Mucosa of rectum (tissue), 2 donors: ENCODE measurements around the gene FGF22.
"Not testable (repeated sequence)": the region's sequence is repeated elsewhere in the genome, so short reads cannot be mapped to it uniquely, and the experiment has no call there.

Source experiments
- H3K27ac ChIP-seq, 2 donors: one replicate each; pipeline ENCODE4 v1.7.0; 2013; ENCODE audit warnings: inconsistent platforms in 2 of 2, low read depth in 2 of 2, low read length in 2 of 2
- H3K27me3 ChIP-seq, 2 donors: one replicate each; pipeline ENCODE4 v1.7.0; 2013; ENCODE audit warnings: low read length in 2 of 2; ENCODE audit not compliant: control insufficient read depth in 2 of 2, insufficient read depth in 2 of 2
- H3K36me3 ChIP-seq, 2 donors: one replicate each; pipeline ENCODE4 v1.7.0; 2013; ENCODE audit warnings: low read length in 2 of 2; ENCODE audit not compliant: control insufficient read depth in 2 of 2, insufficient read depth in 2 of 2
- H3K4me1 ChIP-seq, 2 donors: one replicate each; pipeline ENCODE4 v1.7.0; 2013; ENCODE audit warnings: low read length in 2 of 2, mild to moderate bottlenecking in 1 of 2; ENCODE audit not compliant: control insufficient read depth in 2 of 2, insufficient read depth in 2 of 2
- H3K4me3 ChIP-seq, 2 donors: one replicate each; pipeline ENCODE4 v1.7.0; 2013; ENCODE audit warnings: low read length in 2 of 2
- H3K9ac ChIP-seq, 2 donors: one replicate each; pipeline ENCODE4 v1.7.0; 2013; ENCODE audit warnings: low read length in 2 of 2, low read depth in 1 of 2, mild to moderate bottlenecking in 1 of 2
- H3K9me3 ChIP-seq, 2 donors: one replicate each; pipeline ENCODE4 v1.7.0; 2013; ENCODE audit warnings: low read length in 2 of 2; ENCODE audit not compliant: control insufficient read depth in 2 of 2
- donor health status: healthy.
- donor health status: Normal muscosa, but diverticular disease.

FGF22 gene

DNA sequence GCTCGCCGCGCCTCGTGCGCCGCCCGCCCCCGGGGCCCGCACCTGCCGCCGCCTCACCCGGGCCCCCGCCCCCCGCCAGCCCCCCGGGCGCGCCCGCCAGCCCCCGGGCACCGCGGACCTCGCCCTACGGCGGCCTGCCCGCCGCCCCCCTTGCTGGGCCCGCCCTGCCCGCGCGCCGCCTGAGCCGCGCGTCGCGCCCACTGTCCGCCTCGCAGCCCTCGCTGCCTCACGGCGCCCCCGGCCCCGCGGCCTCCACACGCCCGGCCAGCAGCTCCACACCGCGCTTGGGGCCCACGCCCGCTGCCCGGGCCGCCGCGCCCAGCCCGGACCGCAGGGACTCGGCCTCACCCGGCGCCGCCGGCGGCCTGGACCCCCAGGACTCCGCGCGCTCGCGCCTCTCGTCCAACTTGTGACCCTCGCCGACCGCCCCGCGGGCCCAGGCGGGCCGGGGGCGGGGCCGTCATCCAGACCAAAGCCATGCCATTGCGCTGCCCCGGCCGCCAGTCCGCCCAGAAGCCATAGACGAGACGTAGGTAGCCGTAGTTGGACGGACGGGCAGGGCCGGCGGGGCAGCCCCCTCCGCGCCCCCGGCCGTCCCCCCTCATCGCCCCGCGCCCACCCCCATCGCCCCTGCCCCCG is 23.5 kb upstream of the FGF22 start:
- peaks cover 0 to 4% of the 10 kb centered on the region in 2 donors for H3K27me3 ChIP-seq
- peaks cover 13 to 14% of the 10 kb centered on the region in 2 donors for H3K36me3 ChIP-seq
- H3K4me1 ChIP-seq, result no peaks in the 10 kb centered on the region
- no peaks in the 10 kb centered on the region for H3K9me3 ChIP-seq
- H3K27ac ChIP-seq, result no peak overlapping the region
- no peak overlapping the region for H3K4me3 ChIP-seq
- no peak overlapping the region for H3K9ac ChIP-seq

DNA sequence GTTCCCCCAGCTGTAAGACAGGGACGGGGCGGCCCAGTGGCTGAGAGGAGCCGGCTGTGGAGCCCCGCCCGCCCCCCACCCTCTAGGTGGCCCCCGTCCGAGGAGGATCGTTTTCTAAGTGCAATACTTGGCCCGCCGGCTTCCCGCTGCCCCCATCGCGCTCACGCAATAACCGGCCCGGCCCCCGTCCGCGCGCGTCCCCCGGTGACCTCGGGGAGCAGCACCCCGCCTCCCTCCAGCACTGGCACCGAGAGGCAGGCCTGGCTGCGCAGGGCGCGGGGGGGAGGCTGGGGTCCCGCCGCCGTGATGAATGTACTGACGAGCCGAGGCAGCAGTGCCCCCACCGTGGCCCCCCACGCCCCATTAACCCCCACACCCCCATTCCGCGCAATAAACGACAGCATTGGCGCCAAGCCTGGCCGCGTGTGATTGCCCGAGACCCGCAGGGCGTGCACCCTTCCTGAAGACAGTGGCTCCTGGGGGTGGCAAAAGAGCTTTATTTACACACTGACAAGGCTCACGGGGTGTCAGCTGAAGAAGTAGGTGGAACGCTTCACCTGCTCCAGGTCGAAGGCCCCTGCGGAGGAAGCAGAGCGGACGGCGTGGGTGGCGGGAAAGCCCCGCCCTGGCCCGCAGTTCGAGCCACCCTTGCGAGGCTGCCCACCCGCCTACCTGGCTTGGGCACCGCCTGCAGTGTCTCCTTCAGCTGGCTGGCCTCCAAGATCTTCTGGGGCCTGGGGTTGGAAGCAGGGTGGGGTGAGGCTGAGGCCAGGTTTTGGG is 22.7 kb upstream of the FGF22 start:
- no peaks in the 10 kb centered on the region for H3K4me1 ChIP-seq
- no peak overlapping the region for H3K4me3 ChIP-seq
- H3K9me3 ChIP-seq, result no peaks in the 10 kb centered on the region

DNA sequence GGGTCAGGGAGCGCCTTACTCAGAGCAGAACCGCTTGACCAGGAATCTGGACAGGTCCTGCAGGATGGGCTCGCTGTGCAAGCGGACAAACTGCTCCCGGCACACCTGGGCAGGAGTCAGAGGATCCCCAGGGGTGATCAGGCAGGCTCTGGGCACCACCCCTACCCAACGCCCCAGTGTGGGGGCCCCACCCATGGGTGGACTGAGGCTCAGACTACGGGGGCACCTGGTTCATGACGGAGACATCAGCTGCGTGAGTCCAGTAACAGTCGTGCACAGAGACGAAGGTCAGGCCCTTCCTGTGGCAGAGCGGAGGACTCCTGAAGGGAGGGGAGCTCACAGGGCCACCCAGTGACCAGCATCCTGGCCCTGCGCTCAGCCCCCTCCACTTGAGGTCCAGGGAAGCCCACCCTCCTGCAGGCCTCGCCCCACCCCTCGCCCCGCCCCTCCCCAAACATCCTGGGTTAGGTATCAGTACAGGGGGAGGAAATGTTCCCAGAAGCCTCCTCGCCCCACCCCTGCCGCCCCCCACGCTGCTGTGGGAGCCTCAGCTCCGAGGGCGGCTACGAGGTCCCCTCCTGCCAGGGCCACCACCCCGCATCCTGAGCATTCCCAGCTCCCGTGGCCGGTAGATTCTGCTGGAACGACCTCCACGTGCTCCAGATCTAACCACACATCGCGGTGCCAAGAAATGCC is 22.0 kb upstream of the FGF22 start:
- H3K9me3 ChIP-seq, result no peaks in the 10 kb centered on the region
- no peak overlapping the region for H3K4me3 ChIP-seq
- H3K27me3 ChIP-seq, result no peaks in the 10 kb centered on the region
- no peaks in the 10 kb centered on the region for H3K4me1 ChIP-seq
- H3K36me3 ChIP-seq, result peaks cover 18% of the 10 kb centered on the region in 2 donors
- no peak overlapping the region for H3K27ac ChIP-seq
- H3K9ac ChIP-seq, result no peak overlapping the region

More for the DNA sequence above, 22.7 kb upstream of the FGF22 start:
- Histone ChIP-seq H3K36me3 (peaks cover 17 to 18% of the 10 kb centered on the region in 2 donors), H3K9ac (no peak overlapping the region), H3K27me3 (no peaks in the 10 kb centered on the region), H3K27ac (no peak overlapping the region)

DNA sequence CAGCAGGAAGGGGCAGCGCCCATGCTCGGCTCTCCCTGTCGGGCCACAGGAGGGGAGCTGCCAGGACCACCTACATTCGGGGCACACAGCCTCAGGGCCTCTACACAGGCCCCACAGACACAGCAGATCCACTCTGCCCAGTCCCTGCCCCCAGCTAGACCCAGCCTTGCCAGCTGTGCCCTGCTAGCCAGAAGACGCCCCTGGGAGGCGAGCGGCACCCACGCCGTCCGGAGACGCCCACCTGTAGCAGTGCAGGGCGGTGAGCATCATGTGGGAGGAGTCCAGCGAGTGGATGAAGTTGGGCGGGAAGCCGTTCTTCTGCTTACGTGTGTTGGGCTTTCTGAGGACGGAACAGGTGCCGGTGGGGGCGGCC is 21.4 kb upstream of the FGF22 start:
- Histone ChIP-seq H3K9ac (no peak overlapping the region), H3K36me3 (peaks cover 18% of the 10 kb centered on the region in 2 donors), H3K27ac (no peak overlapping the region), H3K27me3 (no peaks in the 10 kb centered on the region), H3K4me3 (no peak overlapping the region), H3K4me1 (no peaks in the 10 kb centered on the region), H3K9me3 (no peaks in the 10 kb centered on the region)

DNA sequence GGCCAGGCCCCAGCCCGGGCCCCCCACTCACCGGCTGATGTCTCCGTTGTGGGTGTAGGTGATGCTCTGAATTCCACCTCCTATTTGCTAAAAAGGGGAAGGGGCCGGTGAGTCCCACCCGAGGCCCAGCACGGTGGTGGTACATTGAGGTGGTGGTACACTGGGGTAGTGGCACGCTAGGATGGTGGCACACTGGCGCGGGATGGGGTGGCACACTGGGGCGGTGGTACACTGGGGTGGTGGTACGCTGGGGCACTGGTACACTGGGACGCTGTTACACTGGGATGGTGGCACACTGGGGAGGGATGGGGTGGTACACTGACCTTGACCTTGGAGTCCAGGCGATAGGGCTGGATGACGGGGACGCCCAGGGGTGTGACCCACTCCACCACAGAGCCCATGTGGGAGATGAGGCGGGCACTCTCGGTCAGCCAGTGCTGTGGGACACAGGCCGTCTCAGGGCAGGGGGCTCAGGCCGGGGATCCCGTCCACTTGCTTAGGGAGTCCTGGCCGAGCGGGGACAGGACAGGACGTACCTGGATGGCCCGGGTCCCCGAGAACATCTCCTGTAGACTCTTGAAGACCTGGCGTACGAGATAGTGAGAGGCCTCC is 20.9 kb upstream of the FGF22 start:
- Histone ChIP-seq H3K4me3 (no peak overlapping the region), H3K36me3 (peaks cover 18% of the 10 kb centered on the region in 2 donors), H3K9me3 (no peaks in the 10 kb centered on the region), H3K9ac (no peak overlapping the region), H3K27me3 (no peaks in the 10 kb centered on the region), H3K27ac (no peak overlapping the region), H3K4me1 (no peaks in the 10 kb centered on the region)

DNA sequence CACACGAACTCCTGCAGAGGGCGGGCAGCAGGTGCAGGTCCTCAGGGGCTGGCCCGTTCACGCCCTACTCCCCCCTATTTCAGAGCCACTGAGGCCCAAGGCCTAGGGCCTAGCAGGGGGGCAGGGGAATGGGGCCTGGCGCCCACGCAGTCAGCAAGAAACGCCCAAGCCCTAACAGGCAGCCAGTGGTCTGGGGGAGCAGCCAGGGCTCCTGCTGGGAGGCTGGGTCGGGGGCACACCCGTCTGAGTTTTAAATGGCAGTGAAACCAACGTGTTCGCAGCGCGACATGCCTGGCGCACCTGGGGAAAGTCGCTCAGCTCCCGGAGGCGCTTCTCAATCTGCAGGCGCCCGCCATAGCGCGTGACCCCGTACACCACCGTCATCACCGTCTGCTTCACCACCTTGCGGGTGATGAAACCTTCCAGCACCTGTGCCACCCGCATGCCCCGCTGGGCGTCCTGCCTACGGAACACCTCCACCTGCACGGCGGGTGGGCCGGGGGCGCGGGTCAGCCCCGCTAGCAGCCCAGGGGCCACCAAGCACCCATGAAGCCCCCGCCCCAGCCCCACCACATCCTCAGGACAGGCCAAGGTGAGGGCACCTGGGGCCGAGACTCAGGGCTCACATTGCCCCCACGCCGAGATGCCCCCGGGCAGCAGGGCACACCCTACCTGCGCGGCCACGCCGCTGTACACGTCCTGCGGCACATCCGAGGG is 20.2 kb upstream of the FGF22 start:
- Histone ChIP-seq H3K27me3 (no peaks in the 10 kb centered on the region), H3K27ac (no peak overlapping the region), H3K9ac (no peak overlapping the region), H3K9me3 (no peaks in the 10 kb centered on the region), H3K36me3 (peaks cover 18% of the 10 kb centered on the region in 2 donors), H3K4me1 (no peaks in the 10 kb centered on the region), H3K4me3 (no peak overlapping the region)

DNA sequence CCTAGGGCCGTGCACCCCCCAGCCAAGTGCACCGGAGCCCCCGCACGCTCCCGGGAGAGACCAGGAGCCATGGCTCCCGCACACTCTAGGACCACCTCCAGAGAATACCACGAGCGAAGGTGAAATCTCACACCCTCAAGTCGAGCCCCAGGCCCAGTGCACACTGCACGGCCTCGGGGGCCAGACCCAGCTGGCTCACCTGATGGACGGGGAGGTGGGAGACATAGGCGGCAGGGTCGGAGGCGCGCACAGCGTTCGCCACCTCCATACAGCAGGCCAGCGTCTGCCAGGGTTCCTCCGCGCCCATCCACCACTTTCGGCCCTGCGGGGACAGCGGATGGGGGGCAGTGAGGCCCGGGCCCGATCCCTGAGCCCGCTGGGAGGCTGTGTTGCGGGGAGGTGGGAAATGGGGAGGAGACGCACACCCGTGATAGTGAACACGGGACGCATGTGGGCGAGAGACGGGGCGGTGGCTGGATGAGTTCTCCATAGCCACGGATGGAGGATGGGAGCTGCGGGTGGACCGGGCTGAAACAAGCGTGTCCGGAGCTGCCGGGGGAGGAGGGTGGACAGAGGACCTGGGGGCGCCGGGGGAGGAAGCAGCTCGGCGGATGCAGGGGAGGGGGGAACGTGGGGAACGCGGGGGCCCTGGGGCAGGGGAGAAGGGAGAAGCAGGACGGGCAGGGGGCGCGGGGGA is 19.4 kb upstream of the FGF22 start:
- Histone ChIP-seq H3K4me3 (no peak overlapping the region), H3K9me3 (no peaks in the 10 kb centered on the region), H3K9ac (no peak overlapping the region), H3K27ac (no peak overlapping the region), H3K27me3 (no peaks in the 10 kb centered on the region), H3K4me1 (no peaks in the 10 kb centered on the region), H3K36me3 (peaks cover 22 to 26% of the 10 kb centered on the region in 2 donors)

DNA sequence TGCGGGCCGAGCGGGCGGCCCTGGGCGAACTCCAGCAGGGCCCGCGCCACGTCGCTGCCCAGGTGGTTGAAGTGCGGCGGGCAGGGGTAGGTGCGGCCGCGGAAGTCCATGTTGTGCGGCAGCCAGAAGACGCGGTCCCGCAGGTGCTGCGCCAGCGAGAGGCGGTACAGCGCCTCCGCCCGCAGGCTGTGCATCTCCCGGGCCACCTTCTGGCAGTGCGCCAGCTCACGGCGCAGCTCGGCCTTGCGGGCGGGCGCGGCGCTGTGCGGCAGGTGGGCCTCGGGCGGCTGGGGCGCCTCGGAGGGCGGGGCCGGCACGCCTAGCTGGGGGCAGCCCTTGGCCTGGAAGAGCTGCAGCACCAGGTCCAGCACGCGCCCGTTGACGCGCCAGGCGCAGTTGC is 18.5 kb upstream of the FGF22 start:
- not testable (repeated sequence) for H3K9me3 ChIP-seq, H3K4me1 ChIP-seq, H3K27me3 ChIP-seq, H3K27ac ChIP-seq, H3K4me3 ChIP-seq, H3K9ac ChIP-seq
- H3K36me3 ChIP-seq, result peaks cover 24 to 28% of the 10 kb centered on the region in 2 donors

DNA sequence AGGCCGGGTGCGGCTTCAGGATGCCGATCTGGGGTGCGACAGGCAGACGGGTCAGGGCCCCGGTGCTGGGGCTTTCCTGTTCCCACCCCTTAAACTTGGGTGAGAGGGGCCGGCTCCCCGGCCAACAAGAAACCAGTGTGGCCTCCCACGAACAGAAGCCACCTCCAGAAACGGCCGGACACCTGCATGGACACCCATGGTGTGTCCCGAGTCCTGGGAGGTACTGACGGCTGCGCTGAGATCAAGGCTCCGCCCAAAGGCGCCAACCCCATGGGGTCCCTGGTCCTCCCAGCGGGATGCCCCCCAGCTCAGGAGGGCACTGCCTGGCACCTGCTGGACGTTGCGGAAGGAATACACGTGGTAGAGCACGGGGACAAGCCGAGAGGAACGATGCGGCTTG is 17.9 kb upstream of the FGF22 start:
- no peak overlapping the region for H3K4me3 ChIP-seq
- H3K9me3 ChIP-seq, result no peaks in the 10 kb centered on the region
- H3K4me1 ChIP-seq, result no peaks in the 10 kb centered on the region
- no peaks in the 10 kb centered on the region for H3K27me3 ChIP-seq
- H3K27ac ChIP-seq, result no peak overlapping the region
- H3K9ac ChIP-seq, result no peak overlapping the region
- H3K36me3 ChIP-seq, result peaks cover 24 to 28% of the 10 kb centered on the region in 2 donors
